Keratinocyte (primary cell): ENCODE data around the gene LEP. TPM values are rescaled to one million over a fixed set of nuclear protein-coding genes. Genes with fewer than 3 reads are reported as not detected.

Source experiments
- DNase-seq: peaks from one replicate; pipeline ENCODE4 v3.0.0-alpha.2; 2011; ENCODE audit warnings: low read depth, missing footprints, low spot score
- FAIRE-seq: peaks from 2 replicates; lab custom pipeline; 2011; peaks lifted over from hg19 to GRCh38; lab: Jason Lieb, UNC
- H2AFZ ChIP-seq: 2 replicates; pipeline ENCODE4 v1.6.0; 2012; ENCODE audit warnings: low read length, control low read depth, inconsistent platforms; ENCODE audit not compliant: control insufficient read depth
- H3K27ac ChIP-seq: 2 replicates; pipeline ENCODE4 v1.5.1; 2011; ENCODE audit warnings: low read length; ENCODE audit not compliant: control insufficient read depth, insufficient read depth
- H3K27me3 ChIP-seq: 3 replicates; pipeline ENCODE4 v1.6.0; 2011; ENCODE audit warnings: low read length; ENCODE audit not compliant: control insufficient read depth, insufficient read depth; ENCODE audit errors: extremely low read depth
- H3K36me3 ChIP-seq, 2 experiments: 2 replicates in 1 of 2; 3 replicates in 1 of 2; pipeline ENCODE4 v1.5.1; 2011; ENCODE audit warnings: low read length in 2 of 2, mild to moderate bottlenecking in 1 of 2; ENCODE audit not compliant: control insufficient read depth in 2 of 2, insufficient read depth in 2 of 2; ENCODE audit errors: extremely low read depth in 1 of 2
- H3K4me1 ChIP-seq: 3 replicates; pipeline ENCODE4 v1.5.1; 2011; ENCODE audit warnings: low read length; ENCODE audit not compliant: control insufficient read depth, insufficient read depth; ENCODE audit errors: extremely low read depth
- H3K4me2 ChIP-seq: 3 replicates; pipeline ENCODE4 v1.6.0; 2011; ENCODE audit warnings: low read depth, low read length; ENCODE audit not compliant: control insufficient read depth, insufficient read depth; ENCODE audit errors: extremely low read depth
- H3K4me3 ChIP-seq, 3 experiments: fragments of 200-600 bp in 1 of 3; sonication (generic) in 1 of 3; 2 replicates in 2 of 3; 3 replicates in 1 of 3; pipeline ENCODE4 v1.5.1; 2011 to 2016; ENCODE audit warnings: low read length in 3 of 3, mild to moderate bottlenecking in 3 of 3, control low read depth in 2 of 3, inconsistent platforms in 1 of 3, low read depth in 1 of 3, mixed read lengths in 1 of 3, mixed run types in 1 of 3, moderate library complexity in 1 of 3; ENCODE audit not compliant: control insufficient read depth in 2 of 3, insufficient read depth in 2 of 3; ENCODE audit errors: extremely low read depth in 1 of 3
- H3K79me2 ChIP-seq: 2 replicates; pipeline ENCODE4 v1.6.0; 2012; ENCODE audit warnings: low read length; ENCODE audit not compliant: control insufficient read depth, insufficient read depth
- H3K9ac ChIP-seq: 3 replicates; pipeline ENCODE4 v1.6.0; 2011; ENCODE audit warnings: low read length; ENCODE audit not compliant: control insufficient read depth, insufficient read depth; ENCODE audit errors: extremely low read depth
- H3K9me1 ChIP-seq: 3 replicates; pipeline ENCODE4 v1.6.0; 2011; ENCODE audit warnings: low read length; ENCODE audit not compliant: control insufficient read depth, insufficient read depth; ENCODE audit errors: extremely low read depth
- H3K9me3 ChIP-seq: 2 replicates; pipeline ENCODE4 v1.5.1; 2012; ENCODE audit warnings: low read depth, low read length; ENCODE audit not compliant: control insufficient read depth
- H4K20me1 ChIP-seq: 3 replicates; pipeline ENCODE4 v1.6.0; 2011; ENCODE audit warnings: low read length; ENCODE audit not compliant: control insufficient read depth, insufficient read depth; ENCODE audit errors: extremely low read depth
- EZH2 ChIP-seq: IDR thresholded peaks from one replicate; pipeline ENCODE4 v1.6.1; 2012; ENCODE audit warnings: inconsistent platforms, mild to moderate bottlenecking, low read length, moderate library complexity
- dilution Hi-C: fragments of 300-500 bp; cut with MboI; formaldehyde crosslinking; loops from one replicate; pipeline ENCODE4 v1.7.0; 2020; ENCODE audit warnings: low sequenced_read_pairs; ENCODE audit not compliant: extremely low pct_ligation_motif_present
- polyA plus RNA-seq, 5 experiments: library from polyadenylated mRNA; depleted of rRNA in 3 of 5; stranded (reverse) in 3 of 5; stranded (forward) in 1 of 5; unstranded in 1 of 5; fragments of >200 nt; gene quantifications; 1 replicate in 1 of 5; 2 replicates in 3 of 5; 3 replicates in 1 of 5; pipeline versions ENCODE4 v1.2.1 to v1.2.3, GENCODE V29; 2011 to 2012; ENCODE audit warnings: missing spikeins in 2 of 5, low read depth in 1 of 5, low replicate concordance in 1 of 5
- TF ChIP-seq, protein P1 (sequence below), 3 experiments: IDR thresholded peaks in 1 of 3; conservative IDR thresholded peaks in 1 of 3; optimal IDR thresholded peaks in 1 of 3; 2 replicates in 2 of 3; 3 replicates in 1 of 3; pipeline versions ENCODE3 to v1.5.1; 2011; ENCODE audit warnings: low read length in 3 of 3, mild to moderate bottlenecking in 3 of 3, moderate library complexity in 2 of 3, control low read depth in 1 of 3, inconsistent platforms in 1 of 3; ENCODE audit not compliant: insufficient read depth in 2 of 3; ENCODE audit errors: extremely low read depth in 1 of 3

LEP gene
- polyA plus RNA-seq, 1 donor (not counting 4 experiments of a cell fraction or from before 2014, with no cell fraction given), result 0.10 TPM

DNA sequence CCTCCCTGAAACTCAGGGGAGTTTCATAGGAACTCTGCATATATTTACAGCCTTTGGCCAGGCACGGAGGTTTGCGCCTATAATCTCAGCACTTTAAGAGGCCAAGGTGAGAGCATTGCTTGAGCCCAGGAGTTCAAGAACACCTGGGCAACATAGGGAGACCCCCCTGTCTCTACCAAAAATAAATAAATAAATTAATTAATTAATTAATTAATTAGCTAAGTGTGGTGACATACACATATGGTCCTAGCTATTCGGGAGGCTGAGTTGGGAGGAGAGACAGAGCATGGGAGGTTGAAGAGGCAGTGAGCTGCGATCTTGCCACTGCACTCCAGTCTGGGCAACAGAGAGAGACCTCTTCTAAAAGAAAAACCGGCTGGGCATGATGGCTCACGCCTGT, 9.4 kb upstream of the LEP start:
- no peak for TF ChIP-seq EZH2
- TF ChIP-seq, protein P1, sequence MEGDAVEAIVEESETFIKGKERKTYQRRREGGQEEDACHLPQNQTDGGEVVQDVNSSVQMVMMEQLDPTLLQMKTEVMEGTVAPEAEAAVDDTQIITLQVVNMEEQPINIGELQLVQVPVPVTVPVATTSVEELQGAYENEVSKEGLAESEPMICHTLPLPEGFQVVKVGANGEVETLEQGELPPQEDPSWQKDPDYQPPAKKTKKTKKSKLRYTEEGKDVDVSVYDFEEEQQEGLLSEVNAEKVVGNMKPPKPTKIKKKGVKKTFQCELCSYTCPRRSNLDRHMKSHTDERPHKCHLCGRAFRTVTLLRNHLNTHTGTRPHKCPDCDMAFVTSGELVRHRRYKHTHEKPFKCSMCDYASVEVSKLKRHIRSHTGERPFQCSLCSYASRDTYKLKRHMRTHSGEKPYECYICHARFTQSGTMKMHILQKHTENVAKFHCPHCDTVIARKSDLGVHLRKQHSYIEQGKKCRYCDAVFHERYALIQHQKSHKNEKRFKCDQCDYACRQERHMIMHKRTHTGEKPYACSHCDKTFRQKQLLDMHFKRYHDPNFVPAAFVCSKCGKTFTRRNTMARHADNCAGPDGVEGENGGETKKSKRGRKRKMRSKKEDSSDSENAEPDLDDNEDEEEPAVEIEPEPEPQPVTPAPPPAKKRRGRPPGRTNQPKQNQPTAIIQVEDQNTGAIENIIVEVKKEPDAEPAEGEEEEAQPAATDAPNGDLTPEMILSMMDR (optimal IDR thresholded peaks at IDR 0.05 in 1 of 3, IDR thresholded peaks at IDR 0.05 in 1 of 3, conservative IDR thresholded peaks at IDR 0.05 in 1 of 3; ENCODE audit: extremely low read depth in 1 of 3, insufficient read depth in 2 of 3, low read length in 3 of 3), result no peak
- Histone ChIP-seq H3K36me3 (no peaks in the 10 kb centered on the region), H3K79me2 (no peaks in the 10 kb centered on the region), H4K20me1 (no peaks in the 10 kb centered on the region), H3K4me1 (peaks cover 10% of the 10 kb centered on the region), H3K9me3 (no peaks in the 10 kb centered on the region), H3K9me1 (no peaks in the 10 kb centered on the region), H3K9ac (no peak overlapping the region), H2AFZ (no peak overlapping the region), H3K27me3 (peaks cover 3% of the 10 kb centered on the region), H3K27ac (no peak overlapping the region), H3K4me3 (no peak overlapping the region), H3K4me2 (no peak overlapping the region)
- dilution Hi-C loops, result no loop called here
- FAIRE-seq (no peak), DNase-seq (no peak)

DNA sequence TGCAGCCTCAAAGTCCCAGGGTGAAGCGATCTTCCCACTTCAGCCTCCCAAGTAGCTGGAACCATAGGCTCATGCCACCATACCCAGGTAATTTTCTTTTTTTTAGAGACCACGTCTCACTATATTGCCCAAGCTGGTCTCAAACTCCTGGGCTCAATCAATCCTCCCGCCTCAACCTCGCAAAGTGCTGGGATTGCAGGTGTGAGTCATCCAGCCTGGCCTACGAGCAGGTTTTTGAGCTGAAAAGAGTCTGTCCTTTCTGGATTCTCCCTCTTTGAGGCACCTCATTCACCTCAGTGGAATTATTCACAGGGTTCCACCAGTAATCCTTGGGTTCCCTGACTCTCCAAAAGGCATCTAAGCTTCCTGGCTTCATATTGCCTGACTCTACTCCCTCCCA, 7.6 kb upstream of the LEP start:
- Histone ChIP-seq H3K4me1 (peaks cover 22% of the 10 kb centered on the region), H3K36me3 (no peaks in the 10 kb centered on the region), H2AFZ (no peak overlapping the region), H3K4me3 (no peak overlapping the region), H3K4me2 (no peak overlapping the region), H3K9me1 (no peaks in the 10 kb centered on the region), H3K27me3 (no peaks in the 10 kb centered on the region), H3K9ac (no peak overlapping the region), H3K27ac (no peak overlapping the region), H3K9me3 (no peaks in the 10 kb centered on the region), H4K20me1 (no peaks in the 10 kb centered on the region), H3K79me2 (no peaks in the 10 kb centered on the region)
- dilution Hi-C loops, result no loop called here
- FAIRE-seq, result peak; percentile 58
- no peak for DNase-seq
- no peak for TF ChIP-seq EZH2
- TF ChIP-seq, protein P1 (optimal IDR thresholded peaks at IDR 0.05 in 1 of 3, IDR thresholded peaks at IDR 0.05 in 1 of 3, conservative IDR thresholded peaks at IDR 0.05 in 1 of 3; ENCODE audit: extremely low read depth in 1 of 3, insufficient read depth in 2 of 3, low read length in 3 of 3), result no peak
